Nucleus accumbens (tissue), 56 donors: Measurements from ENCODE around the gene PBX2.
"Not testable (repeated sequence)": the region's sequence is repeated elsewhere in the genome, so short reads cannot be mapped to it uniquely, and the experiment has no call there.

Experiments
- DNase-seq, 56 donors: peaks; one replicate each; lab custom pipeline; 2025; lab: John Stamatoyannopoulos, UW

Gene PBX2

GRCh38 chr6:32188381-32189068 is 1.5 kb downstream of the PBX2 start:
- DNase-seq = no peak

DNA sequence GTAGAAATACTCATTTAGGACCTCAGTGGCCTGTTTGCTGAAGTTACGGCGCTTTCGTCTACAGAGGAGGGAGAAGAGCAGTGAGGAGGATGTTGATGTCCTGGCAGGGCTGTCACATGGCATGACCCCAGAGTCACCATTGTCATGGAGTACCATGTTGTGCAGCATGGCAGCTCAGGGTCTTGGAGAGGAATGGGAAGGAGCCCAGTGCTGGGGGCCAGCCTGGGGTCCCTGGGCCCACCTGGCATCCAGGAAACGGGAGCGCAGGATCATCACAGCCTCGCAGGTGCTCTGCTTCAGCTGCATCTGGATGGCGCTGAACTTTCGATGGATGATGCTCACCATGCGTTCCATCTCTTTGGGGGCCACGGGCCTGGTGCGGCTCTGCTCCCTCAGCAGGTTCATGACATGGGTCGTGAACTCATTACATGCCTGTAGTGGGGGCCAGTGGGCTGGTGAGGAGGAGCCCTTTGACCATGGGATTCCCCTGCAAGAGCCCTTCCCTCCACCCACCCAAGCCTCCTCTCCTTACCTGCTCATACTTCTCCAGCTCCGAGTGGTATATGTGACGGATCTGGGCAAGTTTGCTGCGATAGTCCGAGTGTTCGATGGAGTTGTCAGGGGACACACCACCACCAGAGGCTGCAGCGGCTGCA is 2.1 kb downstream of the PBX2 start:
- not testable (repeated sequence) for DNase-seq

GRCh38 chr6:32187009-32187709 is 2.8 kb downstream of the PBX2 start:
- no peak for DNase-seq

DNA sequence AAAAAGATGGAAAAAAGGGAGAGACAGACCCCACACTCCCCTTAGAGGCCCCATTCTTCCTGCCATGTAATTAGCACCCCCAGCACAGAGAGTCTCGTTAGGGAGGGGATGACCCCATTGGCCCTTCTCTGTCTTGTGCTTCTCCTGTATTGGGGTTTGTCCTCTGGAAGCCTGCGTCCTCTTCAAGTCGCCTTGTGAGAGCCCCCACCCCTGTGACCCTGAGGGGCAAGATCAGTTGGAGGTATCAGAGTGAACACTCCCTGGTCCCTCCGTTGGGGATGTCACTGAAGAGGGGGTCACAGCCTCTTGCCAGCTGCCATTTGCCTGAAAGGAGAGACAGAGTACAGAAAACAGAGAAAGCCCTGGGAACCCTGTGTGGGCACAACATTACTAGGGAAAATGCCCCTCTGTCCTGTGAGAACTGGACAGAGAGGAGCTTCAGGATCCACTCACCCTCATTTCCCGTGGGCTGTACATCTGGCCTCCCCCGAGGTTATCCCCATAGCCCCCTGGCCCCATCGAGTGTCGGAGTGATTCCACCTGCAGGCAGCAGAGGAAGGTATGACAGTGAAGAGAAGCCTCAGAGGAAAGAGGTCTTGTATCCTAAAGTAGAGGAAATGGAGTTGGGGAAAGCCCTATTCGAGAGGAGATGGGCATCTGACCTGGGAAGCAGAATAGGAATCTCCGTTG is 3.7 kb downstream of the PBX2 start:
- DNase-seq = not testable (repeated sequence)

GRCh38 chr6:32185681-32186131 is 4.3 kb downstream of the PBX2 start:
- DNase-seq = peak in 7 of 56 donors; percentile 15 to 38 (median 20)

GRCh38 chr6:32184084-32184640 is 5.8 kb downstream of the PBX2 start, which contains the start of gene AGER:
AGER (minus strand) TSS chr6:32184253; CDS start chr6:32184222, 31 bp downstream.
- no peak for DNase-seq

GRCh38 chr6:32183483-32184083 is 6.4 kb downstream of the PBX2 start:
- DNase-seq = no peak

DNA sequence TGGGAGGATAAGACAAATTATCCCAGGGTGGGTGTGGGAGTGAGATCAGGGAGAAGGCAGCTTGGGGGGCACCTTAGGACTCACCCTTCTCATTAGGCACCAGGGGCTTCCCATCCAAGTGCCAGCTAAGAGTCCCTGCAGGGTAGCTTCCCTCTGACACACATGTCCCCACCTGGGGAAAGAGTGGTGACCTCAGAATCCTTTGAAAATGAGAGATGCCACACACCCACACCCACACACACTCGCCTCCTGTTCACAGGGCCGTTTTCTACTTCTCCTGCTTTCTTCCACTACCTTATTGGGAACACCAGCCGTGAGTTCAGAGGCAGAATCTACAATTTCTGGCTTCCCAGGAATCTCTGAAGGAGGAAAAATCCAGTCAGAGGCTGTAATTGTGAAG is 7.0 kb downstream of the PBX2 start:
- DNase-seq = no peak

DNA sequence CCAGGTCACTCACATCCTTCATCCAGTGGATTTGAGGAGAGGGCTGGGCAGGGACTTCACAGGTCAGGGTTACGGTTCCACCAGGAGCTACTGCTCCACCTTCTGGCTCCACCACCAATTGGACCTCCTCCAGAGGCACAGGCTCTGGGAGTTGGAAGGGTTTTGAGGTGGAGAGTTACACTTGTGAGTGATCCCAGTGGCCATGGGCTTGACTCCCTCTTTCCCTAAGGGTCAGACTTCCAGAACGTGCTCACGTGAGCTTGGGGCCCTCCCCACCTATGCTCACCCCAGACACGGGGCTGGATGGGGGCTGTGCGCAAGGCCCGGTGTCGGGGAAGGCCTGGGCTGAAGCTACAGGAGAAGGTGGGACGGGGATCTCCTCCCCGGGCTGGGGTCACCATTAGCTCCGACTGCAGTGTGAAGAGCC is 7.4 kb downstream of the PBX2 start:
- DNase-seq = no peak

DNA sequence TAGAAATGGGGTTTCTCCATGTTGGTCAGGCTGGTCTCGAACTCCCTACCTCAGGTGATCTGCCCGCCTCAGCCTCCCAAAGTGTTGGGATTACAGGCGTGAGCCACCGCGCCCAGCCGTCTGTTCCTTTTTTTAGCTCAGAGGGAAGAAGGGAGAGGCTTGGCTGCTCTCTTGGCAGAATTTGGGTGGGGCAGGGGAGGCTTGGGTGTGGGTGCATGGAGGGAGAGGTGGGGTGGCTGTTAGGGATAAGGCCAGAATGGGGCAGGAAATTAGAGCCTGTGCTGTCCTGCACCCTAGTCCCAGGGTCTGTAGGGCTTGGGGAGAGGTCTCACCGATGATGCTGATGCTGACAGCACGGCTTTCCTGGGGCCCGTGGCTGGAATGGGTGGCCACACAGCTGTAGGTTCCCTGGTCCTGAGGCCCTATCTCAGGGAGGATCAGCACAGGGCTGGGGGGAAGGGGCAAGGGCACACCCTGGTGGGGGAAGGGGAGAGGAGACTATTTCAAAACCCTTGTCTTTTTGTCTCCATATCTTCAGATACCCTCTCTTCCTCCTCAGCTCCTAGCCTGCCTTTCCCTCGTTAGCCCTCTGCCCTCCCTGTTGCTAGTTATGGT is 8.0 kb downstream of the PBX2 start:
- DNase-seq = no peak

DNA sequence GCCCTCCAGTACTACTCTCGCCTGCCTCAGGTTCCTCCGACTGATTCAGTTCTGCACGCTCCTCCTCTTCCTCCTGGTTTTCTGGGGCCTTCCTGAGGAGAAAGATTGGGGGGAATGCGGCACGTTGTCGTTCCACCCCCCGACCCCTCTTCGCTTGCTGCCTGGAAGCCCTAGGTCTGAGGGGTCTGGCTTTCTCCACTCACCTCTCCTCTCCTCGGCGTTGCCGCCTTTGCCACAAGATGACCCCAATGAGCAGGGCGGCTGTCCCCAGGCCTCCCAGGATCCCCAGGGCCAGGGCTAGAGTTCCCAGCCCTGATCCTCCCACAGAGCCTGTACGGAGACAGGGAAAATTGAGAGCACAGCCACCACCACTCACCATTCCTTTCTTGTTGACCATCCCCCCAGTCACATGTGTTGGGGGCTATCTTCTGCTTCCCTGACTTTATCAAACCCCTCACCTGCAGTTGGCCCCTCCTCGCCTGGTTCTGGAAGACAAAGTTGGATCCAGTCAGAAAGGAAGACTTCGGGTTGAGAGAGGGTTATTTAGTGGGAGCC is 8.8 kb downstream of the PBX2 start:
- DNase-seq = no peak

GRCh38 chr6:32179766-32180405 is 10.1 kb downstream of the PBX2 start:
- no peak for DNase-seq

GRCh38 chr6:32178547-32179440 is 11.2 kb downstream of the PBX2 start:
- DNase-seq = peak in 2 of 56 donors; percentile 57 to 63

DNA sequence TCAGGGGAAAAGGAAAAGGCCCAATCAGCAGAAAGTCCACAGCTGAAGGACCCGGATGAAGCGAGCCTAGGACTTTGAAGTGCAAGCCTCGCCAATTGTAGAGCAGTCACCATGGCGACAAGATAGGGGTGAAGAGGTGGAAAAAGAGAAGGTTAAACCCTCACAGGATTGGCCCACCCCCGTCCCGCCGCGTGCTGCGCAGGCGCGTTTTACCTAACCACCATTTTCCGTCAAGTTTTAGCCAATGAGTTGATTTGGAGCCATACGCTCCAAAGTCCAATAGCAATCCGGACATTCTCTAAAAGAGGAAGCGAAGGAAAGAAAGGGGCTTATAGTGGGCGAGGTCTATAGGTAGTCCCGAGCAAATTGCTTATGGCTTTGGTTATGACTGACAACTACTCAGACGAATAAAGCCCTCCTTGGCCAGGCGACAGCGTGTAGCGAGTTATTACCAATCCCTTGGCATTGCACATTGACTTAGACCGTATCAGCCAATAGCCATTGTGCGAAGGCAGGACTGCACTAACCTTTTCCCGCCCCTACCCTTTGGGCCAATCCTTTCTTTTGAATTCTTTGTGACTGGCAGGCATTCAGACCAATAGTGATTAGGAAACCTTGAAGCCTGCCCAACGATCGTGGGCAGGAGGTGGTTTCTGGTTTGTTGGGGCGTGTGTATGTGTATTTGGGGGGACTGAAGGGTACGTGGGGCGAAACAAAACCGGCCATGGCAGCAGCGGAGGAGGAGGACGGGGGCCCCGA is 12.0 kb downstream of the PBX2 start, which contains the start of gene RNF5:
RNF5 (plus strand) TSS at position 618 of the 759 bp plus-strand sequence; CDS start at position 725, 107 bp downstream.
- peak; percentile 71 to 99 (median 96) for DNase-seq

DNA sequence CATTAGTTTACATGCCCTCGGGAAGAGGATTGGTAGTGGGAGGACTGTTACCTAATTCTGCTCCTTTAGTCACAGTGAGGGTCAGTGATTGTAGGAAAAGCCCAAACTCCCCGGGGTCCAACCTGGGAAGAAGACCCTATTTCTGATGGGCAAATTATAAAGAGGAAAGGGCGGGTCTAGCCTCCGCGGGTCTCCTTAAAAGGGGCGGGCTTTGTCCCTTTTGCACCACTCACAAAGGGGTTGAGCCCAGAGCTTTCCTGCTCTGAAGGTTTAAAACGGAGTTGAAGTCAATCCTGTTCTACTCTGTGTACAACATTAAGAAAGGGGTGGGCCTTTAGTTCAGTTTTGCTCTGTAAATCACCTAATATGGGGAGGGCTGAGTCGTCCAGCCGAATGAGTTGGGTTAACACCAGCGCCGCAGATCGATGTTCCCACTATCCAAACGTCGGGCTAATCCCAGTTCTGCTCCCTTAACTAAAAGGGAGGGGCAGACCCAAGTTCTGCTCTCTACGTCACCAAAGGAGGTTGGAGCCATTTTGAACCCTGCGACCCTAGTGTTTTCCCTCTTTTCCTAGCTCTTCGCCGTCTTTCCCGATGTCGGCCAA is 12.7 kb downstream of the PBX2 start:
- peak in 17 of 56 donors; percentile 34 to 76 (median 60) for DNase-seq

DNA sequence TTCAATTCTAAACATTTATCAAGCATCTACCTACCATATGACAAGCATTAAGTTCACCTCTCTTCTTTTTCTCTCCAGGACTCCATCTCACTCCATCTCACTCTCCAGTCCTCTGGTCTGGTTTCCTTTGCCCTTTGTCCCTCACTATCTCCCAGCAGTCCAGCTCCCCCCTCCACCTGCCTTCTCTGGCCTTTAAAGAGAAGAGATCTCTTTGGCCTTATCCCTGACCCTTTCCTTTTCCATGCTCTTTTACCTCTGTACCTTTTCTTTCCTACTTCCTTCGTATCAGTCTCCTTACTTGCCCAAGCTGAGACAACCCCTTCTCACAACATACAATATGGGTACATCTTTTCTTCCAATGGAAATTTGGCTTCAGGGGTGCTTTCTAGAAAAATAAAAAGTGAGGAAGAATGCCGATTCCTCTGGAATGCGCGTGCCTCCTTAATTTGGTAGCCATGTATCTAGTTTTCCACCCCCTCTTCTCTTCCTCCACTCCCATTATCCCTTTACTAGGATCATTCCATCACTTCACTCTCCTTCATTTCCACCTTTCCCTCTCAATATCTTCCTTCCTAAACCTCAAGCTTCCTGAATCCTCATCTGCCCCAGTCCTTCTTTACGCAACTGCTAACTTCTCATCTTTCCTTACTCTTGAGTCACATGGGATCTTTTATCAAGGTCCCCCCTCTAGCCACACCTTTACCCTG is 13.4 kb downstream of the PBX2 start:
- no peak for DNase-seq
